ENCODE results near the gene VPS52.

Gene VPS52

GRCh38 chr6:33318426-33319073, 46.9 kb upstream of the VPS52 start (continued):
- TF ChIP-seq PATZ1 (tag by site-specific recombination; IDR thresholded peaks at IDR 0.05) (0 out of 2 replicates have a peak, but pooled peaks have one; percentile 5), ZNF792 (tag by site-specific recombination; IDR thresholded peaks at IDR 0.05) (no peak), ZNF354C (tag by site-specific recombination; IDR thresholded peaks at IDR 0.05; ENCODE audit: borderline replicate concordance, low read depth) (no peak), FEZF1 (tag by site-specific recombination; IDR thresholded peaks at IDR 0.05) (no peak), ZNF114 (tag by site-specific recombination; IDR thresholded peaks at IDR 0.05) (no peak), ZNF529 (tag by site-specific recombination; IDR thresholded peaks at IDR 0.05; ENCODE audit: insufficient replicate concordance) (no peak), ZNF610 (tag by site-specific recombination; IDR thresholded peaks at IDR 0.05; ENCODE audit: borderline replicate concordance) (no peak), ZNF121 (tag by site-specific recombination; IDR thresholded peaks at IDR 0.05) (peak; percentile 52; the same call in 1 of the 2 replicates), ZNF157 (tag by site-specific recombination; IDR thresholded peaks at IDR 0.05) (no peak), ZNF585B (tag by site-specific recombination; IDR thresholded peaks at IDR 0.05) (peak; percentile 93), ZNF704 (tag by site-specific recombination; IDR thresholded peaks at IDR 0.05) (no peak), ZNF19 (tag by site-specific recombination; IDR thresholded peaks at IDR 0.05; ENCODE audit: low read depth) (no peak), ZNF776 (tag by site-specific recombination; IDR thresholded peaks at IDR 0.05; ENCODE audit: borderline replicate concordance) (no peak), ZNF391 (tag by site-specific recombination; IDR thresholded peaks at IDR 0.05; ENCODE audit: borderline replicate concordance, low read depth) (no peak), ZNF37A (tag by site-specific recombination; IDR thresholded peaks at IDR 0.05) (no peak), IKZF3 (tag by site-specific recombination; IDR thresholded peaks at IDR 0.05) (peak; percentile 26; the same call in 1 of the 2 replicates), GLI2 (tag by site-specific recombination; IDR thresholded peaks at IDR 0.05; ENCODE audit: borderline replicate concordance, low read depth) (no peak), SP2 (tag by site-specific recombination; IDR thresholded peaks at IDR 0.05) (peak; percentile 51), ZNF777 (tag by site-specific recombination; IDR thresholded peaks at IDR 0.05; ENCODE audit: borderline replicate concordance) (no peak), ZNF221 (tag by site-specific recombination; IDR thresholded peaks at IDR 0.05; ENCODE audit: borderline replicate concordance) (no peak), KLF17 (tag by site-specific recombination; IDR thresholded peaks at IDR 0.05) (no peak), ZBTB44 (tag by site-specific recombination; IDR thresholded peaks at IDR 0.05) (no peak), ZNF2 (tag by site-specific recombination; IDR thresholded peaks at IDR 0.05) (peak; percentile 7; the same call in 1 of the 2 replicates), ZNF214 (tag by site-specific recombination; IDR thresholded peaks at IDR 0.05; ENCODE audit: borderline replicate concordance) (no peak), HOXD13 (CRISPR knock-in tag; IDR thresholded peaks at IDR 0.05; ENCODE audit: borderline replicate concordance) (no peak), ZNF311 (tag by site-specific recombination; IDR thresholded peaks at IDR 0.05; ENCODE audit: borderline replicate concordance) (no peak), SCRT2 (tag by site-specific recombination; IDR thresholded peaks at IDR 0.05) (no peak), MZF1 (tag by site-specific recombination; IDR thresholded peaks at IDR 0.05; ENCODE audit: borderline replicate concordance) (peak; percentile 87; the same call in 1 of the 2 replicates), ZNF280D (tag by site-specific recombination; IDR thresholded peaks at IDR 0.05) (no peak), ZNF184 (tag by site-specific recombination; IDR thresholded peaks at IDR 0.05) (no peak)
